NCI-H748 (cell line): ENCODE results near the gene SNAPC3.
"Not testable (repeated sequence)": the region's sequence is repeated elsewhere in the genome, so short reads cannot be mapped to it uniquely, and the experiment has no call there.

Experiments used
- DNase-seq: peaks from one replicate; lab custom pipeline; 2025; ENCODE audit not compliant: unreplicated experiment; lab: John Stamatoyannopoulos, UW

Gene SNAPC3

DNA sequence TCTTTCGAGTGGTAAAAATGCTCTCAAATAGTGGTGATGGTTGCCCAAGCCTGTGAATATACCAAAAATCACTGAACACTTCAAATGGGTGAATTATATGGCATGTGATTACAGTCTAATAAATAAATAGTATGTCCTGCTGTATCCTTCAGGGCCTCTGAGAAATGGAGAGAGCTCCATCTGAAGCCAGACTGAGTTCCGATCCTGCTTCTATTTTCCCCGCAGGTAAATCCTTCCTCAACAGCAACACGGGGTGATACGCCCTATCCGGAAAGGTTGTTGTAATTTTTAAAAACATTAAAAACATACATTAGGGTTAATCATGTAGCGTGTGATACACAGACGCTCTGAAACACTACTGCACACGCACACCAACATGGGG, 695 bp upstream of the SNAPC3 start:
- DNase-seq, result no peak

GRCh38 chr9:15423231-15423985, 732 bp downstream of the SNAPC3 start:
- peak; percentile 52 for DNase-seq

GRCh38 chr9:15426019-15426418, 3.3 kb downstream of the SNAPC3 start:
- DNase-seq, result no peak

DNA sequence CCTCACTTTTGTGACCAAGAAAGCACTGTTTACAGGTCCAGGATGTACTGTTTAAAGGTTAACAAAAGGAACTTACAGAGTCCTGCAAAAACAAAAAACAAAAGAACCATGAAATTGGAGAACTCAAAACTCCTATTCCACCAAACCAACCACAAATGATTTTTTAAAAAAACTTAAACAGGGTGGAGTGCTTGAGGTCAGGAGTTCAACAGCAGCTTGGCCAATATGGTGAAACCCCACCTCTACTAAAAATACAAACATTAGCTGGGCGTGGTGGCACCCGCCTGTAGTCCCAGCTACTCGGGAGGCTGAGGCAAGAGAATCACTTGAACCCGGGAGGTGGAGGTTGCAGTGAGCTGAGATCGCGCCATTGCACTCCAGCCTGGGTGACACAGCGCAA, 5.0 kb downstream of the SNAPC3 start:
- not testable (repeated sequence) for DNase-seq

GRCh38 chr9:15430920-15431844, 8.5 kb downstream of the SNAPC3 start:
- DNase-seq, result peak; percentile 15

GRCh38 chr9:15433191-15433590, 10.5 kb downstream of the SNAPC3 start:
- no peak for DNase-seq

DNA sequence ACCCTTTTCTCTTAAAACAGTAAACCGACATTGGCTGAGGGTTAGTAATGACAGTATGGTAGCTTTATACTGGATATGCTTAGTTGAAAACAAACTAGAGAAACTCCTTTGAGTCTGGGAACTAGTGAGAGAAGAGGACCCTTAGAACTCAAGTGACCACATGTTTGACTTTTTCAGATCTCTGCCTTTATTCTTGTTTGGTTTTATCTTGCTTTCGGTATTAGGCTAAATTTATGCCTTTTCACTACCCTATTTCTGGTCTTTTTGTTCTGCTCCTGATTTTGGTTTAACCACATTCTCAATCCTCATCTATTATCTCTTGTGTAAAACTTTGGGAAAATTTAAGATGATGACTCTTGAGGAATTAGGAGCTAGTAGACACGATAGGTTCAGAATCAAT, 11.0 kb downstream of the SNAPC3 start:
- no peak for DNase-seq

- DNase-seq, result no peak
Observed at GRCh38 chr9:15438891-15439290, 16.2 kb downstream of the SNAPC3 start.

DNA sequence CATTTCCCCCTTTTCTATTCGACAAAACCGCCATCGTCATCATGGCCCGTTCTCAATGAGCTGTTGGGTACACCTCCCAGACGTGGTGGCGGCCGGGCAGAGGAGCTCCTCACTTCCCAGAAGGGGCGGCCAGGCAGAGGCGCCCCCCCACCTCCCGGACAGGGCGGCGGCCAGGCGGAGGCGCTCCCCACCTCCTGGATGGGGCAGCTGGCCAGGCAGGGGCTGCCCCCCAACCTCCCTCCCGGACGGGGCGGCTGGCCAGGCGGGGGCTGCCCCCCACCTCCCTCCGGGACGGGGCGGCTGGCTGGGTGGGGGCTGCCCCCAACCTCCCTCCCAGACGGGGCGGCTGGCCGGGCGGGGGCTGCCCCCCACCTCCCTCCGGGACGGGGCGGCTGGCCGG, 19.2 kb downstream of the SNAPC3 start:
- DNase-seq, result not testable (repeated sequence)

GRCh38 chr9:15442264-15442663, 19.6 kb downstream of the SNAPC3 start:
- DNase-seq, result not testable (repeated sequence)

DNA sequence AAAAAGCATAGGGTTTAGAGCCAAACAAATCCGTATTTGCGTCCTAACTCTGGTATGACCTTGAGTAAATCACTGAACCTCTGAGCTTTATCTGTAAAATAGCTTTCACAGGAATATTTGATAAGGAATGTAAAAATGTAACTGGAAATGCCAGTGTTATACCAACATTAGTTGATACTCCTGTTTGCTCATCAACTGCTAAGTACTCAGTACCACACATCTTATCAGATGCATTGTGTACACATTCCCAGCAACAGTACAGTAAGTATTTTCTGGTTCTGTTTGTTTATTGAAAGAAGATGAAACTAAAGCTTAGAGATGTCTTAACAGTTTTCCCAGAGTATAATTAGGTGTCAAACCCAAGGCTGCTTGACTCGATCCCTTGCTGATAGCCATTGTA, 21.5 kb downstream of the SNAPC3 start:
- DNase-seq, result no peak

DNA sequence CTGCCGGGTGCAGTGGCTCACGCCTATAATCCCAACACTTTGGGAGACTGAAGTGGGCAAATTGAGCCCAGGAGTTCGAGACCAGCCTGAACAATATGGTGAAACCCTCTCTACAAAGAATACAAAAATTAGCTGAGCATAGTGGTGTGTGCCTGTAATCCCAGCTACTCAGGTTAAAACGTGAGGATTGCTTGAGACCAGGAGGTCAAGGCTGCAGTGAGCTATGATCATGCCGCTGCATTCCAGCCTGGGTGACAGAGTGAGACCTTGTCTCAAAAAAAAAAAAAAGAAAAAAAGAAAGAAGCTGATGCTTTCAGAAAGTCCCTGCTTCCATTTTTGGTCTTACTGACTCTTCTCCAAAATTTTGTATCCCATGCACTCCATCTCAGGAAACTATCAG, 31.3 kb downstream of the SNAPC3 start:
- DNase-seq, result no peak

- DNase-seq, result no peak
Observed at GRCh38 chr9:15461056-15461455, 38.4 kb downstream of the SNAPC3 start.

DNA sequence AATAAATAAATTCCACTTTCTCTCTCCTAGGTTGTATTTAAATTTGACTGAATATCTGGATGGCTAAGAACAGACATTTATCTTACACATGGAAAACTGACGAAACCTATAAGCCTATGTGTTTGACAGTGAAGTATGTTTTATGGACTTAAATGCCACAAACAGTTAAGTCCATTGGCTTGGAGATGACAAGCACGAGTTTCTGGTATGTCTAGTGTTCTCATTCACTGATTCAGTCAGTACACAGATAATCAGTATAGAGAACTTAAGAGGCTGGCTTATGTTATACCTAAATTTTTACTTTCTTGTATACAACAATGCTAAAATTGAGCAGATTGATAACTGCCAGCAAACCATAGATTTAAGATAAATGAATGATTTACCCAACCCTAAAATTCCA, 38.9 kb downstream of the SNAPC3 start:
- no peak for DNase-seq

DNA sequence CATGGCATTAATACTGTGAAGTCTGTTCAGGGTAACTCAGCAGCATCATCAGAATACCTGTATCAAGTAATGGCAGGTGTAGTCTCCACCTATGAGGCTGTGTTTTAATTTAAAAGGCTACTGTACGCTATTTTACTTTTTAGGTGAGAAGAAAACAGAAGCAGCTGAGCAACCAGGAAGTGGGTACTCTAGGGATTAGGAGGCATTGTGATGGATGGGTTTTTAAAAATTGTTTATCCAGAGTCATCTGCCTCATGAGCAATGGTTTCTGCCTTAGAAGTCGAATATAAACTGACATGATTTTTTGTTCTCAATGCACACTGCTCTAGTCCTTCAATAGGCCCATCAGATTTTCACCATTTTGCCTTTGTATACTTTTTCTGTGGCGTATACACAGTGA, 45.5 kb downstream of the SNAPC3 start:
- peak; percentile 37 for DNase-seq

DNA sequence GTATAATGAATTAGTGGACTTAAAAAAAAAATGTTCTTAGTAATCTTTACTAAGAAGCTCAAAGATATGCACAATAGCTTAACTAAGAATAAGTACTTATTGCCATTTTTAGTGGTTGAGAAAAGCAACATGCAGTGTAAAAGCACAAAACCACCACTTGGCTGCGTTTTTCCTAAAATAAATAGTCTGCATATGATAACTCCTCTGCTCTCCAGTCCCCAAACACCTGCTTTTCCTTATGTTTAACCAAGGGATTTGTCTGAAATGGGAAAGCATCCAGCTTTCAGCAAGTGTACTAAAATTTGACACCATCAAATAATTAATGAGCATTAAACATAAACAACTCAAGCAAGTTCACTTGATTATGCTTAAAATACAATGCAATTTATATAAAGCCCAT, 46.7 kb downstream of the SNAPC3 start:
- peak; percentile 62 for DNase-seq

DNA sequence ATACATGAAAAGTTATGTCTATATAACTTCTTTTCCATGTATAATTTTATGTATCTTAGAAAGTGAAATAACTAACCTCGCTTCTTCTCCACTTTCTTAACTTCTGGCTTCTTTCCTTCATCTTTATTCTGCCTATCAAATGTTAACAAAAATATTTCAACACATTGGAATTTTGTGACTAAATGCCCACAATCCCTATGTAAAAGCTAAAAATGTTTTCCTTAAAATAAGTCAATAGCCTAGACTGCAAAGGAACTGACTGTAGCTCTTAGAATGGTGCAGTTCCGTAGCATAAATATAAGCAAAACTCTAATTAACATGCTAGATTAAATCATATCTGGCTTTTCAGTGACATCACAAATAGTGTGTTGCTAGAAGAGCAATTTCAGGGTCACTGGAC, 47.2 kb downstream of the SNAPC3 start:
- no peak for DNase-seq

- DNase-seq, result no peak
Observed at GRCh38 chr9:15475923-15476536, 53.4 kb downstream of the SNAPC3 start.

GRCh38 chr9:15480028-15480427, 57.4 kb downstream of the SNAPC3 start:
- peak; percentile 19 for DNase-seq

- no peak for DNase-seq
Observed at GRCh38 chr9:15482146-15482545, 59.5 kb downstream of the SNAPC3 start.

DNA sequence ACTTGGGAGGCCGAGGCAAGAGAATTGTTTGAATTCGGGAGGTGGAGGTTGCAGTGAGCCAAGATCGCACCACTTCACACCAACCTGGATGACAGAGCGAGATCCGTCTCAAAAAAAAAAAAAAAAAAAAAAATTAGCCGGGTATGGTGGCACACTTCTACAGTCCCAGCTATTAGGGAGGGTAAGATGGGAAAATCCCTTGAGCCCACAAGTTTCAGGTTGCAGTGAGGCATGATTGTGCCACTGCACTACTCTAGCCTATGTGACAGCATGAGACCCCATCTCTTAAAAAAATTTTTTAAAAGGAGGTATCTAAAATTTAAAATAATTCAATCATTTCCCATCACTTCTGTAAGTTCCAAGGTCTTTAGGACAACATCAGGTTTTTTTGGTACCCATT, 62.1 kb downstream of the SNAPC3 start:
- no peak for DNase-seq
